GM19193 (cell line): ENCODE data around the gene LNP1.

Experiments used
- POLR2A ChIP-seq: IDR thresholded peaks from 4 replicates; pipeline ENCODE4 v1.6.1; 2011; ENCODE audit not compliant: insufficient read depth, insufficient read length; ENCODE audit errors: extremely low read depth

Gene LNP1

GRCh38 chr3:100400780-100401673, at the start of gene LNP1, which contains the start of gene TOMM70:
Gene LNP1 (plus strand): TSS chr3:100401539. CDS start chr3:100429730, 28,191 bp downstream.
Gene TOMM70 (minus strand): TSS chr3:100401089. CDS start chr3:100400949, 140 bp downstream.
- peak; percentile 89 for TF ChIP-seq POLR2A

- TF ChIP-seq POLR2A: no peak
Observed at GRCh38 chr3:100352296-100353231, 48.8 kb upstream of the LNP1 start.

- TF ChIP-seq POLR2A: no peak
Observed at GRCh38 chr3:100354850-100355249, 46.5 kb upstream of the LNP1 start.

GRCh38 chr3:100358413-100358812, 42.9 kb upstream of the LNP1 start:
- no peak for TF ChIP-seq POLR2A

- no peak for TF ChIP-seq POLR2A
Observed at GRCh38 chr3:100359035-100359434, 42.3 kb upstream of the LNP1 start.

- no peak for TF ChIP-seq POLR2A
Observed at GRCh38 chr3:100360757-100361496, 40.4 kb upstream of the LNP1 start.

GRCh38 chr3:100361897-100362296, 39.4 kb upstream of the LNP1 start:
- no peak for TF ChIP-seq POLR2A

- no peak for TF ChIP-seq POLR2A
Observed at GRCh38 chr3:100364421-100364820, 36.9 kb upstream of the LNP1 start.

- TF ChIP-seq POLR2A: no peak
Observed at GRCh38 chr3:100366424-100366823, 34.9 kb upstream of the LNP1 start.

GRCh38 chr3:100368441-100368840, 32.9 kb upstream of the LNP1 start:
- no peak for TF ChIP-seq POLR2A

GRCh38 chr3:100370756-100371155, 30.6 kb upstream of the LNP1 start:
- TF ChIP-seq POLR2A: no peak

GRCh38 chr3:100374521-100374920, 26.8 kb upstream of the LNP1 start:
- no peak for TF ChIP-seq POLR2A

GRCh38 chr3:100376301-100376700, 25.0 kb upstream of the LNP1 start:
- TF ChIP-seq POLR2A: no peak

GRCh38 chr3:100384733-100385525, 16.4 kb upstream of the LNP1 start:
- no peak for TF ChIP-seq POLR2A
